HEK293 (cell line): Measurements from ENCODE around the gene MACROH2A1.

Experiments
- CTCF ChIA-PET: fragments of 350-600 bp; formaldehyde crosslinking; extraction: SDS; loops from one replicate; lab custom pipeline; 2021; ENCODE audit warnings: antibody characterized with exemption; lab: Yijun Ruan, JAX
- POLR2A ChIA-PET: fragments of 300-600 bp; formaldehyde crosslinking; extraction: SDS; loops from one replicate; lab custom pipeline; 2020; ENCODE audit warnings: antibody characterized with exemption, inconsistent platforms; lab: Yijun Ruan, JAX
- H3K27ac ChIP-seq: fragments of 200-500 bp; sonication (Bioruptor generic); 2 replicates; pipeline ENCODE4 v1.5.1; 2014; ENCODE audit warnings: low read depth, low read length, control low read depth, inconsistent platforms; ENCODE audit errors: extremely low read depth
- H3K36me3 ChIP-seq, 2 experiments: fragments of 200-500 bp in 1 of 2; sonication (Bioruptor generic) in 1 of 2; 1 replicate in 1 of 2; 2 replicates in 1 of 2; pipeline ENCODE4 v1.5.1; 2014 to 2017; ENCODE audit warnings: inconsistent platforms in 2 of 2, low read length in 2 of 2; ENCODE audit not compliant: control insufficient read depth in 2 of 2, insufficient read depth in 1 of 2
- H3K4me1 ChIP-seq: fragments of 200-500 bp; sonication (Bioruptor generic); 2 replicates; pipeline ENCODE4 v1.5.1; 2014; ENCODE audit warnings: mild to moderate bottlenecking, low read length, inconsistent platforms; ENCODE audit not compliant: control insufficient read depth, insufficient read depth
- H3K4me3 ChIP-seq: 2 replicates; pipeline ENCODE4 v1.5.1; 2011; ENCODE audit warnings: low read depth, mild to moderate bottlenecking, control low read depth, low read length, moderate library complexity
- H3K9me3 ChIP-seq: fragments of 200-500 bp; sonication (Bioruptor generic); 2 replicates; pipeline ENCODE4 v1.5.1; 2014; ENCODE audit warnings: low read depth, low read length, inconsistent platforms; ENCODE audit not compliant: control insufficient read depth, insufficient read depth
- GFI1B ChIP-seq: fragments of 450-650 bp; formaldehyde crosslinking; IDR thresholded peaks from 2 replicates; pipeline ENCODE4 v1.5.1; 2016; ENCODE audit warnings: missing biosample characterization, missing genetic modification characterization
- IKZF3 ChIP-seq: fragments of 450-650 bp; IDR thresholded peaks from 2 replicates; pipeline ENCODE4 v1.5.0; 2018; ENCODE audit warnings: missing biosample characterization, mild to moderate bottlenecking, missing genetic modification characterization, moderate library complexity
- KLF9 ChIP-seq: fragments of 450-650 bp; formaldehyde crosslinking; IDR thresholded peaks from 2 replicates; pipeline ENCODE4 v1.5.1; 2016; ENCODE audit warnings: missing biosample characterization, missing genetic modification characterization, low read depth
- OSR2 ChIP-seq: fragments of 450-650 bp; formaldehyde crosslinking; IDR thresholded peaks from 2 replicates; pipeline ENCODE4 v1.5.1; 2016; ENCODE audit warnings: missing biosample characterization, missing genetic modification characterization
- REPIN1 ChIP-seq: fragments of 450-650 bp; formaldehyde crosslinking; IDR thresholded peaks from 2 replicates; pipeline ENCODE4 v1.5.1; 2017; ENCODE audit warnings: missing biosample characterization, missing genetic modification characterization, low read depth
- TRIM28 ChIP-seq: IDR thresholded peaks from 2 replicates; pipeline ENCODE4 v1.6.1; 2011; ENCODE audit warnings: low read length, control low read depth, borderline replicate concordance
- ZBTB1 ChIP-seq: fragments of 450-650 bp; formaldehyde crosslinking; IDR thresholded peaks from 2 replicates; pipeline ENCODE4 v1.5.1; 2016; ENCODE audit warnings: missing biosample characterization, missing genetic modification characterization
- ZBTB48 ChIP-seq: fragments of 450-650 bp; formaldehyde crosslinking; IDR thresholded peaks from 2 replicates; pipeline ENCODE4 v1.5.1; 2016; ENCODE audit warnings: missing biosample characterization, missing genetic modification characterization
- ZBTB7A ChIP-seq: fragments of 450-650 bp; formaldehyde crosslinking; IDR thresholded peaks from 2 replicates; pipeline ENCODE4 v1.5.1; 2016; ENCODE audit warnings: low read depth, missing biosample characterization, missing genetic modification characterization
- ZEB2 ChIP-seq: fragments of 450-650 bp; formaldehyde crosslinking; IDR thresholded peaks from 2 replicates; pipeline ENCODE4 v1.5.1; 2016; ENCODE audit warnings: missing biosample characterization, missing genetic modification characterization
- ZFP3 ChIP-seq: fragments of 450-650 bp; formaldehyde crosslinking; IDR thresholded peaks from 2 replicates; pipeline ENCODE4 v1.5.1; 2016; ENCODE audit warnings: low read depth, missing biosample characterization, missing genetic modification characterization
- ZFP37 ChIP-seq: fragments of 450-650 bp; formaldehyde crosslinking; IDR thresholded peaks from 2 replicates; pipeline ENCODE4 v1.5.1; 2016; ENCODE audit warnings: missing biosample characterization, missing genetic modification characterization
- ZNF2 ChIP-seq: fragments of 450-650 bp; formaldehyde crosslinking; IDR thresholded peaks from 2 replicates; pipeline ENCODE4 v1.5.1; 2016; ENCODE audit warnings: missing biosample characterization, missing genetic modification characterization
- ZNF302 ChIP-seq: fragments of 450-650 bp; formaldehyde crosslinking; IDR thresholded peaks from 2 replicates; pipeline ENCODE4 v1.5.1; 2016; ENCODE audit warnings: missing biosample characterization, missing genetic modification characterization, low read depth
- ZNF324 ChIP-seq: fragments of 450-650 bp; formaldehyde crosslinking; IDR thresholded peaks from 2 replicates; pipeline ENCODE4 v1.5.1; 2016; ENCODE audit warnings: missing biosample characterization, missing genetic modification characterization
- ZNF423 ChIP-seq: fragments of 450-650 bp; formaldehyde crosslinking; IDR thresholded peaks from 2 replicates; pipeline ENCODE4 v1.5.1; 2016; ENCODE audit warnings: missing biosample characterization, missing genetic modification characterization
- ZNF426 ChIP-seq: fragments of 450-650 bp; formaldehyde crosslinking; IDR thresholded peaks from 2 replicates; pipeline ENCODE4 v1.5.1; 2017; ENCODE audit warnings: missing biosample characterization, missing genetic modification characterization, mild to moderate bottlenecking, inconsistent platforms, moderate library complexity
- ZNF514 ChIP-seq: fragments of 450-650 bp; formaldehyde crosslinking; IDR thresholded peaks from 2 replicates; pipeline ENCODE4 v1.5.1; 2016; ENCODE audit warnings: missing biosample characterization, missing genetic modification characterization
- ZNF549 ChIP-seq: fragments of 450-650 bp; IDR thresholded peaks from 2 replicates; pipeline ENCODE4 v1.5.1; 2018; ENCODE audit warnings: missing biosample characterization, missing genetic modification characterization, mild to moderate bottlenecking, inconsistent platforms, moderate library complexity
- ZNF585B ChIP-seq: fragments of 450-650 bp; formaldehyde crosslinking; IDR thresholded peaks from 2 replicates; pipeline ENCODE4 v1.5.1; 2016; ENCODE audit warnings: missing biosample characterization, missing genetic modification characterization
- ZNF610 ChIP-seq: fragments of 450-650 bp; formaldehyde crosslinking; IDR thresholded peaks from 2 replicates; pipeline ENCODE4 v1.5.1; 2016; ENCODE audit warnings: missing biosample characterization, missing genetic modification characterization, borderline replicate concordance
- ZNF677 ChIP-seq: fragments of 450-650 bp; IDR thresholded peaks from 2 replicates; pipeline ENCODE4 v1.5.0; 2018; ENCODE audit warnings: missing biosample characterization, mild to moderate bottlenecking, missing genetic modification characterization, moderate library complexity
- ZNF707 ChIP-seq: fragments of 450-650 bp; formaldehyde crosslinking; IDR thresholded peaks from 2 replicates; pipeline ENCODE4 v1.5.1; 2016; ENCODE audit warnings: missing biosample characterization, missing genetic modification characterization
- TF ChIP-seq, protein P1 (sequence below): fragments of 450-650 bp; formaldehyde crosslinking; conservative IDR thresholded peaks from 2 replicates; pipeline ENCODE4 v1.5.1; 2016; ENCODE audit warnings: low read depth, missing biosample characterization, missing genetic modification characterization
- TF ChIP-seq, protein P2 (sequence below): fragments of 450-650 bp; formaldehyde crosslinking; IDR thresholded peaks from 2 replicates; pipeline ENCODE4 v1.5.1; 2017; ENCODE audit warnings: missing biosample characterization, missing genetic modification characterization
- TF ChIP-seq, protein P3 (sequence below): fragments of 450-650 bp; formaldehyde crosslinking; conservative IDR thresholded peaks from 2 replicates; pipeline ENCODE4 v1.5.1; 2016; ENCODE audit warnings: low read depth, missing biosample characterization, missing genetic modification characterization

The MACROH2A1 gene

DNA sequence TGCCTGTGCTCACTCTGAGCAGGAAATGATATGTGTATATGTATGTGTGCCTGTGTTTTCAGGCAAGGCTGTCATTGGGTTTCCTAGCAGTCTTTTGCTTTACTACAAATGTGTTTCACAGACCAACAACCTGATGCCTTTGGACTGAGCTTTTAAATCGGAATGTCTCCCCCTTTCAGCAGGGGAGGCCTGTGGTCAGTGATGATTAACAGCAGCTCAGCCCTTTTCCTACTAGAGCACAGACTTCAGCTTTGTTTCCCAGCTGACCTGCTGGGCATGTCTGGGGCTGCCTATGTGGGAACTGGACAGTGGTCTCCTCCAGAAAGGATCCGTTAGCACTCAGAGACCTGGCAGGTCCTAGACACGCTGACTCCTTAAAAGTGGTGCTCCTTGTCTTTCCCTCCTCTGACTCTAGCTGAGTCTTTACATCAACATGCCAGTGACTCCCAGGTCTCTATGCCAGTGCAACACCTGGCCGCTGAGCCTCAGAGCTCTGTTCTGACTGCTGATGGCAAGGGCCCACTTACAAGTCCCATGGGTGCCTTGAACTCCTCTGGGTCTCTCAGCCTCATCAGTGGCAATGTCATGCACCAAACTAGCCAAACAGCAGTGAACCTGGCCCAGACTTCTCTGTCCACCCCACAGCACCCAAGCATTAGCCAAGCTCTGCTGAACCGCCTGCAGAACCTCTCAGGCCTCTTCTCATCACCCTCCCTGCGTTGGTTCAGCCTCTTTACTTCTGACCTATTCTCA is 7.7 kb downstream of the MACROH2A1 start:
- CTCF ChIA-PET = interaction anchor here (0.6 kb wide), 1 partner anchor 175 kb away, joined by 3 read pairs; no protein-coding TSS in a partner anchor
- TF ChIP-seq ZNF707 (tag by site-specific recombination) = no peak
- TF ChIP-seq ZBTB7A = no peak
- no peak for TF ChIP-seq ZNF324 (tag by site-specific recombination)
- no peak for TF ChIP-seq ZFP37 (tag by site-specific recombination)
- no peak for TF ChIP-seq TRIM28
- no peak for TF ChIP-seq ZFP3 (tag by site-specific recombination)
- TF ChIP-seq, protein P1, sequence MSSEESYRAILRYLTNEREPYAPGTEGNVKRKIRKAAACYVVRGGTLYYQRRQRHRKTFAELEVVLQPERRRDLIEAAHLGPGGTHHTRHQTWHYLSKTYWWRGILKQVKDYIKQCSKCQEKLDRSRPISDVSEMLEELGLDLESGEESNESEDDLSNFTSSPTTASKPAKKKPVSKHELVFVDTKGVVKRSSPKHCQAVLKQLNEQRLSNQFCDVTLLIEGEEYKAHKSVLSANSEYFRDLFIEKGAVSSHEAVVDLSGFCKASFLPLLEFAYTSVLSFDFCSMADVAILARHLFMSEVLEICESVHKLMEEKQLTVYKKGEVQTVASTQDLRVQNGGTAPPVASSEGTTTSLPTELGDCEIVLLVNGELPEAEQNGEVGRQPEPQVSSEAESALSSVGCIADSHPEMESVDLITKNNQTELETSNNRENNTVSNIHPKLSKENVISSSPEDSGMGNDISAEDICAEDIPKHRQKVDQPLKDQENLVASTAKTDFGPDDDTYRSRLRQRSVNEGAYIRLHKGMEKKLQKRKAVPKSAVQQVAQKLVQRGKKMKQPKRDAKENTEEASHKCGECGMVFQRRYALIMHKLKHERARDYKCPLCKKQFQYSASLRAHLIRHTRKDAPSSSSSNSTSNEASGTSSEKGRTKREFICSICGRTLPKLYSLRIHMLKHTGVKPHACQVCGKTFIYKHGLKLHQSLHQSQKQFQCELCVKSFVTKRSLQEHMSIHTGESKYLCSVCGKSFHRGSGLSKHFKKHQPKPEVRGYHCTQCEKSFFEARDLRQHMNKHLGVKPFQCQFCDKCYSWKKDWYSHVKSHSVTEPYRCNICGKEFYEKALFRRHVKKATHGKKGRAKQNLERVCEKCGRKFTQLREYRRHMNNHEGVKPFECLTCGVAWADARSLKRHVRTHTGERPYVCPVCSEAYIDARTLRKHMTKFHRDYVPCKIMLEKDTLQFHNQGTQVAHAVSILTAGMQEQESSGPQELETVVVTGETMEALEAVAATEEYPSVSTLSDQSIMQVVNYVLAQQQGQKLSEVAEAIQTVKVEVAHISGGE = no peak
- no peak for TF ChIP-seq ZNF302 (tag by site-specific recombination)
- no peak for TF ChIP-seq ZNF2 (tag by site-specific recombination)

GRCh38 chr5:135388860-135389435 is 10.1 kb downstream of the MACROH2A1 start:
- Histone ChIP-seq H3K27ac (no peak overlapping the region), H3K36me3 (peaks cover 8 to 97% of the 10 kb centered on the region in 2 experiments; a peak in 2 of 3 replicates)
- POLR2A ChIA-PET = no interaction called here
- no peak for TF ChIP-seq ZNF549
- TF ChIP-seq ZNF423 (tag by site-specific recombination) = no peak
- no peak for TF ChIP-seq ZNF514 (tag by site-specific recombination)
- TF ChIP-seq REPIN1 = no peak
- TF ChIP-seq GFI1B (tag by site-specific recombination) = no peak
- TF ChIP-seq, protein P2, sequence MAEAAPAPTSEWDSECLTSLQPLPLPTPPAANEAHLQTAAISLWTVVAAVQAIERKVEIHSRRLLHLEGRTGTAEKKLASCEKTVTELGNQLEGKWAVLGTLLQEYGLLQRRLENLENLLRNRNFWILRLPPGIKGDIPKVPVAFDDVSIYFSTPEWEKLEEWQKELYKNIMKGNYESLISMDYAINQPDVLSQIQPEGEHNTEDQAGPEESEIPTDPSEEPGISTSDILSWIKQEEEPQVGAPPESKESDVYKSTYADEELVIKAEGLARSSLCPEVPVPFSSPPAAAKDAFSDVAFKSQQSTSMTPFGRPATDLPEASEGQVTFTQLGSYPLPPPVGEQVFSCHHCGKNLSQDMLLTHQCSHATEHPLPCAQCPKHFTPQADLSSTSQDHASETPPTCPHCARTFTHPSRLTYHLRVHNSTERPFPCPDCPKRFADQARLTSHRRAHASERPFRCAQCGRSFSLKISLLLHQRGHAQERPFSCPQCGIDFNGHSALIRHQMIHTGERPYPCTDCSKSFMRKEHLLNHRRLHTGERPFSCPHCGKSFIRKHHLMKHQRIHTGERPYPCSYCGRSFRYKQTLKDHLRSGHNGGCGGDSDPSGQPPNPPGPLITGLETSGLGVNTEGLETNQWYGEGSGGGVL = no peak
- no peak for TF ChIP-seq KLF9 (tag by site-specific recombination)
- TF ChIP-seq ZBTB1 (tag by site-specific recombination) = no peak
- TF ChIP-seq OSR2 (tag by site-specific recombination) = no peak
- TF ChIP-seq ZEB2 = no peak
- TF ChIP-seq ZNF585B = no peak
- TF ChIP-seq ZNF610 = no peak
- no peak for TF ChIP-seq ZNF426
- no peak for TF ChIP-seq ZBTB48 (tag by site-specific recombination)
- TF ChIP-seq, protein P3, sequence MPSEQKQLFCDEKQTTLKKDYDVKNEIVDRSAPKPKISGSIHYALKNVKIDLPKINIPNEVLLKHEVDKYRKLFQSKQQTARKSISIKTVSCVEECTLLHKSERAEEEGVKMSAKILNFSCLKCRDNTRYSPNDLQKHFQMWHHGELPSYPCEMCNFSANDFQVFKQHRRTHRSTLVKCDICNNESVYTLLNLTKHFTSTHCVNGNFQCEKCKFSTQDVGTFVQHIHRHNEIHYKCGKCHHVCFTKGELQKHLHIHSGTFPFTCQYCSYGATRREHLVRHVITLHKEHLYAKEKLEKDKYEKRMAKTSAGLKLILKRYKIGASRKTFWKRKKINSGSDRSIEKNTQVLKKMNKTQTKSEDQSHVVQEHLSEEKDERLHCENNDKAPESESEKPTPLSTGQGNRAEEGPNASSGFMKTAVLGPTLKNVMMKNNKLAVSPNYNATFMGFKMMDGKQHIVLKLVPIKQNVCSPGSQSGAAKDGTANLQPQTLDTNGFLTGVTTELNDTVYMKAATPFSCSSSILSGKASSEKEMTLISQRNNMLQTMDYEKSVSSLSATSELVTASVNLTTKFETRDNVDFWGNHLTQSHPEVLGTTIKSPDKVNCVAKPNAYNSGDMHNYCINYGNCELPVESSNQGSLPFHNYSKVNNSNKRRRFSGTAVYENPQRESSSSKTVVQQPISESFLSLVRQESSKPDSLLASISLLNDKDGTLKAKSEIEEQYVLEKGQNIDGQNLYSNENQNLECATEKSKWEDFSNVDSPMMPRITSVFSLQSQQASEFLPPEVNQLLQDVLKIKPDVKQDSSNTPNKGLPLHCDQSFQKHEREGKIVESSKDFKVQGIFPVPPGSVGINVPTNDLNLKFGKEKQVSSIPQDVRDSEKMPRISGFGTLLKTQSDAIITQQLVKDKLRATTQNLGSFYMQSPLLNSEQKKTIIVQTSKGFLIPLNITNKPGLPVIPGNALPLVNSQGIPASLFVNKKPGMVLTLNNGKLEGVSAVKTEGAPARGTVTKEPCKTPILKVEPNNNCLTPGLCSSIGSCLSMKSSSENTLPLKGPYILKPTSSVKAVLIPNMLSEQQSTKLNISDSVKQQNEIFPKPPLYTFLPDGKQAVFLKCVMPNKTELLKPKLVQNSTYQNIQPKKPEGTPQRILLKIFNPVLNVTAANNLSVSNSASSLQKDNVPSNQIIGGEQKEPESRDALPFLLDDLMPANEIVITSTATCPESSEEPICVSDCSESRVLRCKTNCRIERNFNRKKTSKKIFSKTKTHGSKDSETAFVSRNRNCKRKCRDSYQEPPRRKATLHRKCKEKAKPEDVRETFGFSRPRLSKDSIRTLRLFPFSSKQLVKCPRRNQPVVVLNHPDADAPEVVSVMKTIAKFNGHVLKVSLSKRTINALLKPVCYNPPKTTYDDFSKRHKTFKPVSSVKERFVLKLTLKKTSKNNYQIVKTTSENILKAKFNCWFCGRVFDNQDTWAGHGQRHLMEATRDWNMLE = no peak
- no peak for TF ChIP-seq ZNF677 (tag by site-specific recombination)
- TF ChIP-seq IKZF3 (tag by site-specific recombination) = no peak

More for the DNA sequence above, 7.7 kb downstream of the MACROH2A1 start:
- no peak overlapping the region for H3K27ac ChIP-seq
- POLR2A ChIA-PET = no interaction called here
- peaks cover 4% of the 10 kb centered on the region for H3K4me1 ChIP-seq
- no peaks in the 10 kb centered on the region for H3K9me3 ChIP-seq
- no peak overlapping the region for H3K4me3 ChIP-seq
- peaks cover 4 to 76% of the 10 kb centered on the region in 2 experiments; a peak in 2 of 3 replicates for H3K36me3 ChIP-seq

More at GRCh38 chr5:135388860-135389435, 10.1 kb downstream of the MACROH2A1 start:
- peaks cover 1% of the 10 kb centered on the region for H3K4me1 ChIP-seq
- H3K9me3 ChIP-seq = no peaks in the 10 kb centered on the region
- H3K4me3 ChIP-seq = no peak overlapping the region
- CTCF ChIA-PET = interaction anchor here (1.0 kb wide), 1 partner anchor 69 kb away, joined by 7 read pairs; no protein-coding TSS in a partner anchor
